Neural cell (in vitro differentiated cells): ENCODE data around the gene TXK. TPM values are rescaled to one million over a fixed set of nuclear protein-coding genes. Genes with fewer than 3 reads are reported as not detected.

ENCODE experiments used
- H2AFZ ChIP-seq: fragments of 200-600, 300-800 bp; sonication (generic), shearing (Covaris generic); 2 replicates; pipeline ENCODE4 v1.6.0; 2014; ENCODE audit warnings: low read depth, mild to moderate bottlenecking, antibody characterized with exemption, low read length, moderate library complexity
- H3F3A ChIP-seq: fragments of 200-600 bp; shearing (Covaris generic); 2 replicates; pipeline ENCODE4 v1.6.1; 2016; ENCODE audit warnings: mild to moderate bottlenecking, moderate library complexity, mixed read lengths, antibody characterized with exemption, low read length; ENCODE audit not compliant: insufficient read depth, poor library complexity, severe bottlenecking
- H3K27ac ChIP-seq: fragments of 200-600, 300-800 bp; sonication (generic), shearing (Covaris generic); 2 replicates; pipeline ENCODE4 v1.5.1; 2014; ENCODE audit warnings: mild to moderate bottlenecking, low read length, moderate library complexity
- H3K27me3 ChIP-seq: fragments of 300-800, 200-600 bp; sonication (generic), shearing (Covaris generic); 2 replicates; pipeline ENCODE4 v1.6.0; 2014; ENCODE audit warnings: mild to moderate bottlenecking, low read depth, low read length, moderate library complexity; ENCODE audit not compliant: insufficient read depth
- H3K36me3 ChIP-seq: fragments of 300-800, 200-600 bp; sonication (generic), shearing (Covaris generic); 2 replicates; pipeline ENCODE4 v1.5.1; 2014; ENCODE audit warnings: mild to moderate bottlenecking, antibody characterized with exemption, low read length, moderate library complexity; ENCODE audit not compliant: insufficient read depth
- H3K4me2 ChIP-seq: fragments of 300-800, 200-600 bp; sonication (generic), shearing (Covaris generic); 2 replicates; pipeline ENCODE4 v1.6.0; 2014; ENCODE audit warnings: mild to moderate bottlenecking, low read length
- H3K4me3 ChIP-seq: fragments of 300-800, 200-600 bp; sonication (generic), shearing (Covaris generic); 2 replicates; pipeline ENCODE4 v1.5.1; 2014; ENCODE audit warnings: mild to moderate bottlenecking, low read length, moderate library complexity
- H3K79me2 ChIP-seq: fragments of 200-600 bp; shearing (Covaris generic); replicated peaks from 2 replicates; pipeline ENCODE4 v1.6.0; 2014; ENCODE audit warnings: mild to moderate bottlenecking, low read length, moderate library complexity; ENCODE audit not compliant: insufficient read depth
- H3K9ac ChIP-seq: fragments of 300-800, 200-600 bp; sonication (generic), shearing (Covaris generic); 2 replicates; pipeline ENCODE4 v1.6.1; 2016; ENCODE audit warnings: mild to moderate bottlenecking, low read length, mixed read lengths
- H3K9me2 ChIP-seq: fragments of 200-600 bp; shearing (Covaris generic); 2 replicates; pipeline ENCODE4 v1.6.1; 2016; ENCODE audit warnings: mild to moderate bottlenecking, low read length, mixed read lengths; ENCODE audit not compliant: insufficient read depth
- H3K9me3 ChIP-seq: fragments of 200-600, 300-800 bp; sonication (generic), shearing (Covaris generic); 2 replicates; pipeline ENCODE4 v1.6.1; 2016; ENCODE audit warnings: mild to moderate bottlenecking, mixed run types, low read length, moderate library complexity, mixed read lengths
- H4K20me1 ChIP-seq: fragments of 200-600 bp; shearing (Covaris generic); 2 replicates; pipeline ENCODE4 v1.6.1; 2016; ENCODE audit warnings: mild to moderate bottlenecking, mixed run types; ENCODE audit not compliant: insufficient read depth
- CTCF ChIP-seq: fragments of 450-650 bp; IDR thresholded peaks from 2 replicates; pipeline ENCODE4 v1.5.1; 2014; ENCODE audit warnings: antibody characterized with exemption, mild to moderate bottlenecking, moderate library complexity; ENCODE audit not compliant: poor library complexity, severe bottlenecking
- EP300 ChIP-seq: fragments of 450-650 bp; conservative IDR thresholded peaks from 2 replicates; pipeline ENCODE4 v1.6.1; 2014; ENCODE audit warnings: antibody characterized with exemption, mild to moderate bottlenecking, moderate library complexity; ENCODE audit not compliant: poor library complexity, severe bottlenecking
- EZH2 ChIP-seq: fragments of 200-600, 300-800 bp; shearing (Covaris generic), sonication (generic); IDR thresholded peaks from 2 replicates; pipeline ENCODE4 v1.6.1; 2014; ENCODE audit warnings: antibody characterized with exemption, low read length, borderline replicate concordance, mild to moderate bottlenecking; ENCODE audit not compliant: insufficient read depth, poor library complexity, severe bottlenecking
- MXI1 ChIP-seq: fragments of 450-650 bp; conservative IDR thresholded peaks from 2 replicates; pipeline ENCODE4 v1.6.1; 2014; ENCODE audit warnings: antibody characterized with exemption, mild to moderate bottlenecking; ENCODE audit not compliant: poor library complexity, severe bottlenecking
- POLR2AphosphoS5 ChIP-seq: IDR thresholded peaks from 2 replicates; pipeline ENCODE4 v1.6.1; 2012
- RAD21 ChIP-seq: fragments of 450-650 bp; conservative IDR thresholded peaks from 2 replicates; pipeline ENCODE4 v1.6.1; 2014; ENCODE audit warnings: antibody characterized with exemption, mild to moderate bottlenecking, moderate library complexity
- REST ChIP-seq: IDR thresholded peaks from 2 replicates; pipeline ENCODE4 v1.6.1; 2012; ENCODE audit warnings: borderline replicate concordance
- SMC3 ChIP-seq: fragments of 450-650 bp; conservative IDR thresholded peaks from 2 replicates; pipeline ENCODE4 v1.6.1; 2014; ENCODE audit warnings: antibody characterized with exemption, mild to moderate bottlenecking, moderate library complexity; ENCODE audit not compliant: poor library complexity
- TAF1 ChIP-seq: IDR thresholded peaks from 2 replicates; pipeline ENCODE4 v1.6.1; 2012; ENCODE audit warnings: low read depth
- polyA plus RNA-seq: library from polyadenylated mRNA; depleted of rRNA; stranded (reverse); fragments of >200 nt; gene quantifications from 2 replicates; pipeline ENCODE4 v1.2.3, GENCODE V29; 2014

Gene TXK
- polyA plus RNA-seq, 1 donor from 2014 or later: not detected

GRCh38 chr4:48033412-48033811 lies 100.6 kb downstream of the TXK start:
- no peak overlapping the region for H3K4me3 ChIP-seq
- H3K27me3 ChIP-seq: no peaks in the 10 kb centered on the region
- H3K36me3 ChIP-seq: no peaks in the 10 kb centered on the region
- no peaks in the 10 kb centered on the region for H3F3A ChIP-seq
- H3K27ac ChIP-seq: no peak overlapping the region
- no peaks in the 10 kb centered on the region for H3K79me2 ChIP-seq
- no peaks in the 10 kb centered on the region for H3K9me3 ChIP-seq
- no peak for TF ChIP-seq RAD21
- TF ChIP-seq EP300: no peak
- TF ChIP-seq POLR2AphosphoS5: no peak
- no peak for TF ChIP-seq CTCF
- no peak for TF ChIP-seq SMC3
- no peak for TF ChIP-seq REST
- no peak for TF ChIP-seq TAF1
- no peak for TF ChIP-seq EZH2
- no peak for TF ChIP-seq MXI1
- H3K9ac ChIP-seq: no peak overlapping the region
- H2AFZ ChIP-seq: no peak overlapping the region
- H3K9me2 ChIP-seq: no peaks in the 10 kb centered on the region
- no peaks in the 10 kb centered on the region for H4K20me1 ChIP-seq
- no peak overlapping the region for H3K4me2 ChIP-seq

GRCh38 chr4:48032721-48033120 lies 101.3 kb downstream of the TXK start:
- Histone ChIP-seq H3K36me3 (no peaks in the 10 kb centered on the region), H2AFZ (no peak overlapping the region), H3K79me2 (no peaks in the 10 kb centered on the region), H3K4me3 (no peak overlapping the region), H3K9ac (no peak overlapping the region), H3K9me3 (no peaks in the 10 kb centered on the region), H3K27me3 (no peaks in the 10 kb centered on the region), H3K4me2 (no peak overlapping the region), H3K27ac (no peak overlapping the region), H4K20me1 (no peaks in the 10 kb centered on the region), H3F3A (no peaks in the 10 kb centered on the region), H3K9me2 (no peaks in the 10 kb centered on the region)
- TF ChIP-seq RAD21: no peak
- no peak for TF ChIP-seq TAF1
- TF ChIP-seq MXI1: no peak
- no peak for TF ChIP-seq CTCF
- no peak for TF ChIP-seq EP300
- TF ChIP-seq EZH2: no peak
- no peak for TF ChIP-seq POLR2AphosphoS5
